HG03139 (cell line): ENCODE measurements around the gene KRTAP10-2.

Source experiments
- ATAC-seq: cut with Tn5 transposase; IDR thresholded peaks from one replicate; pipeline ENCODE4 v1.9.1; 2021; ENCODE audit not compliant: unreplicated experiment

KRTAP10-2 gene

GRCh38 chr21:44540741-44541288 is 10.5 kb downstream of the KRTAP10-2 start:
- ATAC-seq, result no peak

DNA sequence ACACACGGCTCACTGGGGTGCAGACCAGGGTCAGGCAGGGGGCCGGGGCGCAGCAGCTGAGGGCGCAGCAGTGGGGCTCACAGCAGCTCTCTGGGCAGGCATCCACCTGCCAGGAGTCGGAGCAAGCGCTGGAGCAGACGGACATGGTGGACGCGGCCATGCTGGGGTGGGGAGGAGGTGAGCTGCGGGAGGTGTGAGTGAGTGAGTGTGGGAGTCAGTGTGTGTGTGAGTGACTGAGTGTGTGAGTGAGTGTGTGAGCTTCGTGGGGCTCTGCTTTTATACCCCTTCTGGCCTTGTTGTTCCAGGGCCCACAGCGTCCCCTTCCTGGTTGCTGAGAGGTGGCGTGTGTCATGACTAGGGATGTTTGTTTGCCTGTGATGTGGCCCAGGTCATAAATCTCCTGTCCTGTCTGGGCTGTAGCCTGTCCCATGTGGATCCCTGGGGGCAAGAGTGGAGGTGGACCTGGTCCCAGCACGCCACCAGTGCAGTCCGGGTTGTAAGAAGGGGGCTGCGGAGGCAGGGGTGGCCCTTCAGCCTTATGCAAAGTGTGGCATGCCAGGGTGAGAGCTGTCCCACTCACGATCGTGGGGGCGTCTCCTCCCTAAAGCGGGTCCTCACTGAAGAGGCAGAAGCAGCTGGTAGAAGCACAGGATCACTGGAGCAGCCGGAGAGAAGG is 11.2 kb downstream of the KRTAP10-2 start, which contains the start of gene KRTAP10-1:
TSS of gene KRTAP10-1 (minus strand) at position 205 of the 676 bp plus-strand sequence. CDS start at position 160, 45 bp downstream.
- no peak for ATAC-seq

GRCh38 chr21:44539046-44539445 is 12.3 kb downstream of the KRTAP10-2 start:
- no peak for ATAC-seq

- ATAC-seq, result no peak
Observed at GRCh38 chr21:44537930-44538911, 13.1 kb downstream of the KRTAP10-2 start.

GRCh38 chr21:44535963-44536362 is 15.3 kb downstream of the KRTAP10-2 start:
- no peak for ATAC-seq

- no peak for ATAC-seq
Observed at GRCh38 chr21:44534688-44535087, 16.6 kb downstream of the KRTAP10-2 start.

DNA sequence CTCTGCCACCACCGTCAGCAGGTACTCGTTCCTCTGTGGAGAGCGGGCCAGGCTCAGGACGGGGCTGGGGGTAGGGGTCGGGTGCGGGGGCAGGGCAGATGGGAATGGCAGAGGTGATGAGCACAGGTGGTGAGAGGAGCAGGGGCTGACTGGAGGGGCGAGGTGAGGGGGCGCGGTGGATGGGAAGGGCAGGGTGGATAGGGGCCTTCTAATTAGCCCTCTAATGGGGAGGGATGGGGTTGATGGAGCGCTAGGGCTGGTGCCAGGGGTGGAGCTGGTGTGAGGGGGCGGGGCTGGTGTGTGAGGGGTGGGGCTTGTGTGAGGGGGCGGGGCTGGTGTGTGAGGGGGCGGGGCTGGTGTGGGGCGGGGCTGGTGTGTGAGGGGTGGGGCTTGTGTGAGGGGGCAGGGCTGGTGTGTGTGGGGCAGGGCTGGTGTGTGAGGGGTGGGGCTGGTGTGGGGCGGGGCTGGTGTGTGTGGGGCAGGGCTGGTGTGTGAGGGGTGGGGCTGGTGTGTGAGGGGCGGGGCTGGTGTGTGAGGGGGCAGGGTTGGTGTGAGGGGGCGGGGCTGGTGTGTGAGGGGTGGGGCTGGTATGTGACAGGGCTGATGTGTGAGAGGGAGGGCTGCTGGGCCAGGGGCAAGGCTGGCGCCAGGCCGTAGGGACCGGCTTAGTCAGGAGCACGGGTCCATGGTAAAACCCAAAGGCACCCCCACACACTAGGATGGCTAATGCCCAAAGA is 17.2 kb downstream of the KRTAP10-2 start:
- ATAC-seq, result no peak

- ATAC-seq, result no peak
Observed at GRCh38 chr21:44533121-44533890, 18.0 kb downstream of the KRTAP10-2 start.

- ATAC-seq, result no peak
Observed at GRCh38 chr21:44532712-44533111, 18.6 kb downstream of the KRTAP10-2 start.

- ATAC-seq, result no peak
Observed at GRCh38 chr21:44531606-44532564, 19.4 kb downstream of the KRTAP10-2 start.

DNA sequence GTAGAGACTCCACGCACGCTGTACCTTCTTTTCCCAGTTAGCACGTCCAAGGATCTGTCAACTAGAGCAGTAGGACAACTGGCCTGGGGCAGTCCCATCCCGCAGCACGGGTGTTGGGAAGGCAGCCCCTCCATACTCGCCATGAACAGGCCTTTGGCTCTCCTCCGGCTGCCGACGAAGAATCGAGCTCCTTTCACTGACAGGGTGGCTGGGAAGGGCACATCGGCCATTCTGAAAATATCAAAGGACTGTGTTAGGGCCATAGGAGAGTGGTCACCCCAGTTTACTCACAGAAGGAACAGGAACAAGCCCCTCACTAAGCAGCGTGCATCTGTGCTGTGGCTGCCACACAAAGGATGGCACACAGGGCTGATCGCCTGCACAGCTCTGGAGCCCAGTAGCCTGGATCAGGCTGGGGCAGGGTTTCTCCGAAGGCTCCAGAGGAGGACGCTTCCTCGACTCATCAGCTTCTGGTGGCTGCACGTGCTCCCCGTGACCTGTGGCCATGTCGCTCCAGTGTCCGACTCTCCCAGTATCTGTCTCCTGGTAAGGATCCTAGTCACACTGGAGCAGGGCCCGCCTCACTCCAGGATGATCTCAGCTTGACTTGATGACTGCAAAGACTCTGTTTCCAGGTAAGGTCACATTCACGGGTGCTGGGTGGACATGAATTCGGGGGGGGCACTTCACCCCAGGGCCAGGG is 20.3 kb downstream of the KRTAP10-2 start:
- ATAC-seq, result no peak

DNA sequence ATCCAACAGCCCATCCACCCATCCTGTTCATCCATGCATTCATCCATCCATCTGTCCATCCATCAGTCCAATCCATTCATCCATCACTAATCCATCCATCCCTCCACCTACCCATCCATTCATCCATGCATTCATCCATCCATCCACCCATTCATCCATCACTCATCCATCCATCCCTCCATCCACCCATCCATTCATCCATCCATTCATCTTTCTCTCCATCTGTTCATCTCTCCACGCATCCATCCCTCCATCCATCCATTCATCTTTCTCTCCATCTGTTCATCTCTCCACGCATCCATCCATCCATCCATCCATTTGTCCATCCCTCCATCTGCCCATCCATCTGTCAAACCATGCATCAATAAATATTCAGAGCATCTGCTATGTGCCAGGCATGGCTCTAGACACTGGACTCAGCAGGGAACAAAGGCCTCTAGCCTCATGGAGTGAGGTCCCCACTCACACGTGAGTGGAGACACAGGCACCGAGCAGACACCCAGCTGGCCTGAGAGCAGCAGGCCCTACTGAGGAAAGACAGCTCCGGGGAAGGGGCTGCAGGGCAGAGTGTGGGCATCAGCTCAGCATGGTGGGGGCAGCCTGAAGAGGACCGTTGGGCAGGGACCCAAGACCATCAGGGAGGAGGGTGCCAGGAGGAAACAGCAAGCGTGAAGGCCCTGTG is 20.9 kb downstream of the KRTAP10-2 start:
- ATAC-seq, result no peak

GRCh38 chr21:44529503-44530125 is 21.7 kb downstream of the KRTAP10-2 start:
- no peak for ATAC-seq

DNA sequence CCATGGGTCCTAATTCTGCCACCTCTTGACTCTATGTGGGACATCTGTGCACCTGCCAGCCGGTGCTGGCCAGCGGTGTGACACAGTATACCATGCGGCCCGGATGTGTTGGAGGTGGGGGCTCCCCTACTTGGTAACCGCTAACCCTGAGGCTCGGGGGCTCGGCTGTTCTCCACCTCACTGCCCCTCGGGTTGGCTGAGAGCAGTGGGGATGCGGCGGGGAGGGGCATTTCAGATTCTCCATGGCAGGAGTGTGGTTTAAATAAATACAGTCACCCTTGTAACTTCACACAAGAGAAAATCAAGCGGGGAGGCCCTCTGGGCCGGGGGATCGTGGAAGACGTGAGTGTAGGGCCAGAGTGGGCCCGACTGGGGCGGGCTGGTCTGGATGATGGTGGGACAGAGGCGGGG is 22.3 kb downstream of the KRTAP10-2 start:
- ATAC-seq, result no peak

DNA sequence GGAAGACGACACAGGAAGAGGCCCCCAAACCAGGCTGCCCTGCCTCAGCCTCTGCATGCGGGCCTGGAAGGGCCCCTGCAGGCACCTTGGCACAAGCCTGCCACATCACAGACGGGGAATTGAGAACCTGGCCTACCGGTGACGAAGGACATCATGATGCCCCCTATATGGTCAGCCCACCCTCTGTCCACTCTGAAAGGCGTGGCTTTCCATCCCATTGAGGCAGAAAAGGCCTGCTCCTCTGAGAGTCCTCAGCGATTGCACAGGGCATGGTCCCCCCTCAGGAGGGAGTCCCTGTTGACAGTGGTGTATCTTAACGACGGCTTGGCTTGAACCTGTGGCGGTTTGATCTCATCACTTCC is 22.7 kb downstream of the KRTAP10-2 start:
- no peak for ATAC-seq

DNA sequence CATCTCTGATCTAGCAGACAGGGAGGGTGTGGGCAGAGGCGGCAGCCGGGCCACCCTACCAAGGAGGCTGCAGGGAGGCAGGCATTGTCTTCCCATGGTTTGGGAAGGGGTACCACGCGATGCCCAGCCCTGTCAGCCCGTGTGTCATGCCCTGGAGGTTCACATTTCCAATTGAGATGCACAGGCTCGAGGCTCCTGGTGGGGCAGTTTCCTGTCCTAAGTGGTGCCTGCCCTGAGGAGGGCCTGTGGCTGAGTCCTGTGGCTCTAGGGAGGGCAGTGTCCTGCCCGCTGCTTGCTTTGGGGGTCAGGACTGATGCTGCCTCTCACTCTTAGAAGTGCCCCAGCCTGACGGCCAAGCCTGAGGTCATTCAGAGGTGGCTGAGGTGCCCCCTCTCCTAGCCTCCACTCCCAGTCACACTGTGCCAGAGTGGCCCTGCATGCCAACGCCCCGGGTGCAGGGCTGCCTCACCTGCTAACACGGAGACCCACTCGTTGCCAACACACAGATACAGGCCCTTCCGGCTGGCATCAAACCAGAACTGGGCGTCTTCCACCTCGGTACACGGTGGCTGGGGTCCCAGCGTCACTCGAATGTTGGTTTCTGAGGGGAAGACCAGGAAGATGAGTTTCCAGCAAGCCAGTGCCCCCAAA is 23.2 kb downstream of the KRTAP10-2 start:
- no peak for ATAC-seq
